Stomach (tissue), 9 donors: Measurements from ENCODE around the gene FIGN. TPM values are rescaled to one million over a fixed set of nuclear protein-coding genes. Genes with fewer than 3 reads are reported as not detected.

Experiments used
- DNase-seq, 2 donors: peaks; one replicate each; pipeline versions ENCODE4 v3.0.0 to v3.0.0-alpha.2; 2013 to 2019
- H3K27ac ChIP-seq, 5 donors: fragments of 200-600 bp in 4 of 5; sonication (generic) in 4 of 5; one replicate each; pipeline ENCODE4 v1.5.1; 2013 to 2019; ENCODE audit warnings: mild to moderate bottlenecking in 1 of 5, moderate library complexity in 1 of 5
- H3K27me3 ChIP-seq, 3 donors: fragments of 200-600 bp; sonication (generic); one replicate each; pipeline ENCODE4 v1.5.1; 2017 to 2019; ENCODE audit warnings: mixed run types in 1 of 3
- H3K36me3 ChIP-seq, 4 donors: fragments of 200-600 bp; sonication (generic); 1 replicate in 3 of 4; 2 replicates in 1 of 4; pipeline ENCODE4 v1.5.1; 2016 to 2019
- H3K4me1 ChIP-seq, 4 donors: fragments of 200-600 bp; sonication (generic); one replicate each; pipeline ENCODE4 v1.5.1; 2016 to 2019
- H3K4me3 ChIP-seq, 4 donors: fragments of 200-600 bp; sonication (generic) in 3 of 4; one replicate each; pipeline ENCODE4 v1.5.1; 2016 to 2019; ENCODE audit warnings: mild to moderate bottlenecking in 1 of 4
- H3K9me3 ChIP-seq, 4 donors: fragments of 200-600 bp; sonication (generic); one replicate each; pipeline ENCODE4 v1.5.1; 2016 to 2019
- CTCF ChIP-seq, 7 experiments: fragments of 450-650 bp in 4 of 7; fragments of 200-600 bp in 3 of 7; sonication (generic) in 3 of 7; IDR thresholded peaks; one replicate each; pipeline ENCODE4 v1.5.1; 2016 to 2019; ENCODE audit warnings: antibody characterized with exemption in 7 of 7, control low read depth in 2 of 7, mild to moderate bottlenecking in 1 of 7
- EP300 ChIP-seq: sonication (generic); formaldehyde crosslinking; IDR thresholded peaks from one replicate; pipeline ENCODE4 v1.6.1; 2017; ENCODE audit warnings: antibody characterized with exemption
- POLR2A ChIP-seq, 4 donors: fragments of 450-650 bp; IDR thresholded peaks; one replicate each; pipeline ENCODE4 v1.6.1; 2016; ENCODE audit warnings: antibody characterized with exemption in 4 of 4, control low read depth in 2 of 4, mild to moderate bottlenecking in 1 of 4, moderate library complexity in 1 of 4
- POLR2AphosphoS5 ChIP-seq, 3 donors: sonication (generic); formaldehyde crosslinking; IDR thresholded peaks; one replicate each; pipeline ENCODE4 v1.6.1; 2016; ENCODE audit warnings: antibody characterized with exemption in 3 of 3
- WGBS, 5 donors: extraction: QIAGEN DNeasy Blood & Tissue Kit in 3 of 5; methylation state at CpG; one replicate each; pipeline versions ENCODE4 v1.1.5 to v1.1.7; 2013 to 2018; 5-methylcytosine and 5-hydroxymethylcytosine counted together
- intact Hi-C: fragments of 100-400 bp; cut with DNase I; formaldehyde crosslinking; loops from one replicate; pipeline ENCODE4 v1.15.1; 2023; ENCODE audit warnings: low total_unique reads
- polyA plus RNA-seq, 3 donors: library from polyadenylated mRNA; stranded (reverse); fragments of 200-250 nt; gene quantifications; one replicate each; pipeline ENCODE4 v1.2.3, GENCODE V29; 2013
- total RNA-seq, 5 donors: library from RNA; depleted of rRNA; stranded (reverse); fragments of >200 nt; gene quantifications; one replicate each; pipeline versions ENCODE4 v1.1.0 to v1.2.3, GENCODE V29; 2014 to 2016
- donor health status: healthy with polysubstance abuse.
- donor health status: Bipolar disorder and iron deficiency.
- donor health status: healthy.

Gene FIGN
- total and polyA plus RNA-seq, 8 donors: 0.33 to 8.9 (median 2.3) TPM

- no peaks in the 10 kb centered on the region for H3K36me3 ChIP-seq
- no peaks in the 10 kb centered on the region for H3K9me3 ChIP-seq
- intact Hi-C loops: no loop called here
- 68 to 89% (median 88%) methylated on average over 1 of the region's 1 CpG for WGBS, 5 donors
- DNase-seq: no peak
- peaks cover 0 to 6% (median 3%) of the 10 kb centered on the region in 4 donors for H3K4me1 ChIP-seq
- no peaks in the 10 kb centered on the region for H3K27me3 ChIP-seq
- no peak overlapping the region for H3K4me3 ChIP-seq
- TF ChIP-seq CTCF (IDR thresholded peaks at IDR 0.05) (no peak), POLR2AphosphoS5 (IDR thresholded peaks at IDR 0.05) (no peak), EP300 (no peak), POLR2A (IDR thresholded peaks at IDR 0.05) (no peak)
- H3K27ac ChIP-seq: no peak overlapping the region
Measured at GRCh38 chr2:163641986-163642385, 93.8 kb downstream of the FIGN start.

GRCh38 chr2:163640542-163641193 lies 95.1 kb downstream of the FIGN start:
- 83 to 93% (median 87%) methylated on average over 6 of the region's 6 CpGs for WGBS, 5 donors
- Histone ChIP-seq H3K4me1 (no peaks in the 10 kb centered on the region), H3K9me3 (no peaks in the 10 kb centered on the region), H3K36me3 (no peaks in the 10 kb centered on the region), H3K4me3 (no peak overlapping the region), H3K27me3 (no peaks in the 10 kb centered on the region), H3K27ac (no peak overlapping the region)
- intact Hi-C loops: no loop called here
- TF ChIP-seq EP300: no peak
- no peak for TF ChIP-seq CTCF (IDR thresholded peaks at IDR 0.05)
- TF ChIP-seq POLR2AphosphoS5 (IDR thresholded peaks at IDR 0.05): no peak
- TF ChIP-seq POLR2A (IDR thresholded peaks at IDR 0.05): no peak
- no peak for DNase-seq

- no peak overlapping the region for H3K27ac ChIP-seq
- no peak overlapping the region for H3K4me3 ChIP-seq
- intact Hi-C loops: no loop called here
- TF ChIP-seq POLR2AphosphoS5 (IDR thresholded peaks at IDR 0.05) (no peak), CTCF (IDR thresholded peaks at IDR 0.05) (no peak), POLR2A (IDR thresholded peaks at IDR 0.05) (no peak), EP300 (no peak)
- H3K4me1 ChIP-seq: no peaks in the 10 kb centered on the region
- 74 to 90% (median 87%) methylated on average over 6 of the region's 6 CpGs for WGBS, 5 donors
- no peaks in the 10 kb centered on the region for H3K27me3 ChIP-seq
- no peak for DNase-seq
- H3K9me3 ChIP-seq: no peaks in the 10 kb centered on the region
- no peaks in the 10 kb centered on the region for H3K36me3 ChIP-seq
Measured at GRCh38 chr2:163637871-163638270, 97.9 kb downstream of the FIGN start.

GRCh38 chr2:163633291-163633690 lies 102.5 kb downstream of the FIGN start:
- Histone ChIP-seq H3K27ac (no peak overlapping the region), H3K36me3 (no peaks in the 10 kb centered on the region), H3K4me1 (no peaks in the 10 kb centered on the region), H3K4me3 (no peak overlapping the region), H3K9me3 (no peaks in the 10 kb centered on the region), H3K27me3 (no peaks in the 10 kb centered on the region)
- whole genome bisulfite sequencing, 5 donors: 60 to 75% (median 74%) methylated on average over 5 of the region's 5 CpGs
- no peak for DNase-seq
- intact Hi-C loops: no loop called here
- TF ChIP-seq POLR2A (IDR thresholded peaks at IDR 0.05) (no peak), EP300 (no peak), CTCF (IDR thresholded peaks at IDR 0.05) (no peak), POLR2AphosphoS5 (IDR thresholded peaks at IDR 0.05) (no peak)
